Liver (tissue), 9 donors: ENCODE data around the gene TRAPPC6A. TPM values are rescaled to one million over a fixed set of nuclear protein-coding genes. Genes with fewer than 3 reads are reported as not detected.

Source experiments
- DNase-seq: peaks from one replicate; pipeline ENCODE4 v3.0.0-alpha.2; 2017; ENCODE audit warnings: low spot score
- H3K27ac ChIP-seq, 2 donors: one replicate each; pipeline ENCODE4 v1.7.0; 2013; ENCODE audit warnings: inconsistent platforms in 2 of 2, low read length in 2 of 2, control low read depth in 1 of 2, low read depth in 1 of 2, mild to moderate bottlenecking in 1 of 2
- H3K27me3 ChIP-seq, 4 donors: one replicate each; pipeline versions ENCODE4 v1.6.1 to v1.7.0; 2013; ENCODE audit warnings: low read length in 3 of 4, inconsistent platforms in 1 of 4, mild to moderate bottlenecking in 1 of 4, moderate library complexity in 1 of 4; ENCODE audit not compliant: control insufficient read depth in 4 of 4, insufficient read depth in 4 of 4
- H3K36me3 ChIP-seq, 4 donors: one replicate each; pipeline versions ENCODE4 v1.6.1 to v1.7.0; 2013; ENCODE audit warnings: low read length in 3 of 4, mild to moderate bottlenecking in 3 of 4, low read depth in 1 of 4, moderate library complexity in 1 of 4; ENCODE audit not compliant: control insufficient read depth in 4 of 4, insufficient read depth in 3 of 4
- H3K4me1 ChIP-seq, 4 donors: one replicate each; pipeline versions ENCODE4 v1.6.1 to v1.7.0; 2013; ENCODE audit warnings: low read length in 3 of 4, mild to moderate bottlenecking in 3 of 4, moderate library complexity in 1 of 4; ENCODE audit not compliant: control insufficient read depth in 4 of 4, insufficient read depth in 4 of 4
- H3K4me3 ChIP-seq, 3 donors: one replicate each; pipeline versions ENCODE4 v1.6.1 to v1.7.0; 2013; ENCODE audit warnings: low read length in 3 of 3, control low read depth in 1 of 3, low read depth in 1 of 3, mild to moderate bottlenecking in 1 of 3
- H3K9ac ChIP-seq, 2 donors: one replicate each; pipeline ENCODE4 v1.7.0; 2013; ENCODE audit warnings: low read length in 2 of 2, mild to moderate bottlenecking in 2 of 2, moderate library complexity in 2 of 2, control low read depth in 1 of 2, low read depth in 1 of 2
- H3K9me3 ChIP-seq, 4 donors: one replicate each; pipeline versions ENCODE4 v1.6.1 to v1.7.0; 2013; ENCODE audit warnings: low read length in 3 of 4; ENCODE audit not compliant: control insufficient read depth in 4 of 4
- EGR1 ChIP-seq, 2 donors: IDR thresholded peaks; 2 replicates each; pipeline ENCODE4 v1.6.1; 2016 to 2018; ENCODE audit warnings: antibody characterized with exemption in 2 of 2, low read depth in 2 of 2
- FOXA1 ChIP-seq: IDR thresholded peaks from 2 replicates; pipeline ENCODE4 v1.6.1; 2016; ENCODE audit warnings: antibody characterized with exemption
- FOXA2 ChIP-seq: IDR thresholded peaks from 2 replicates; pipeline ENCODE4 v1.6.1; 2016; ENCODE audit warnings: antibody characterized with exemption
- GABPA ChIP-seq, 2 donors: IDR thresholded peaks in 1 of 2; conservative IDR thresholded peaks in 1 of 2; 2 replicates each; pipeline ENCODE4 v1.6.1; 2016; ENCODE audit warnings: antibody characterized with exemption in 2 of 2, mild to moderate bottlenecking in 1 of 2, moderate library complexity in 1 of 2
- HNF4A ChIP-seq, 2 donors: conservative IDR thresholded peaks; 2 replicates each; pipeline ENCODE4 v1.6.1; 2016; ENCODE audit warnings: antibody characterized with exemption in 2 of 2, mild to moderate bottlenecking in 2 of 2
- HNF4G ChIP-seq: IDR thresholded peaks from 2 replicates; pipeline ENCODE4 v1.6.1; 2016; ENCODE audit warnings: antibody characterized with exemption
- JUND ChIP-seq, 2 donors: IDR thresholded peaks; 2 replicates each; pipeline ENCODE4 v1.6.1; 2016; ENCODE audit warnings: antibody characterized with exemption in 2 of 2
- NR2F2 ChIP-seq: IDR thresholded peaks from 2 replicates; pipeline ENCODE4 v1.6.1; 2016; ENCODE audit warnings: antibody characterized with exemption
- RAD21 ChIP-seq, 2 donors: IDR thresholded peaks; 2 replicates each; pipeline ENCODE4 v1.6.1; 2016; ENCODE audit warnings: antibody characterized with exemption in 2 of 2, mild to moderate bottlenecking in 2 of 2
- SP1 ChIP-seq: IDR thresholded peaks from 2 replicates; pipeline ENCODE4 v1.6.1; 2018; ENCODE audit warnings: antibody characterized with exemption, mild to moderate bottlenecking
- WGBS: extraction: QIAGEN DNeasy Blood & Tissue Kit; methylation state at CpG from one replicate; pipeline ENCODE4 v1.1.7; 2013; 5-methylcytosine and 5-hydroxymethylcytosine counted together
- polyA plus RNA-seq, 2 donors: library from polyadenylated mRNA; stranded (reverse) in 1 of 2; unstranded in 1 of 2; fragments of 200-250 nt in 1 of 2; fragments of >200 nt in 1 of 2; fragmentation: Nextera tagmentation in 1 of 2; extraction: Ambion mirVana in 1 of 2; gene quantifications; one replicate each; pipeline versions ENCODE4 v1.2.1 to v1.2.3, GENCODE V29; 2013 to 2015
- total RNA-seq, 2 donors: library from RNA; depleted of rRNA; stranded (reverse); fragments of >200 nt; gene quantifications; one replicate each; pipeline ENCODE4 v1.2.3, GENCODE V29; 2014
- TF ChIP-seq, protein P1 (sequence below): IDR thresholded peaks from 2 replicates; pipeline ENCODE4 v1.6.1; 2016; ENCODE audit warnings: antibody characterized with exemption
- TF ChIP-seq, protein P2 (sequence below): fragments of 150-350 bp; IDR thresholded peaks from 2 replicates; pipeline ENCODE4 v1.5.1; 2017; ENCODE audit warnings: improper control_type of control experiment, low read depth, low read length; ENCODE audit not compliant: missing input control
- TF ChIP-seq, protein P3 (sequence below): IDR thresholded peaks from 2 replicates; pipeline ENCODE4 v1.6.1; 2016; ENCODE audit warnings: antibody characterized with exemption
- donor health status: healthy.
- donor health status: healthy.
- donor health status: healthy.
- donor health status: healthy.
- donor health status: healthy.

The TRAPPC6A gene
- total and polyA plus RNA-seq, 4 donors = 14.8 to 52.2 (median 28.6) TPM

DNA sequence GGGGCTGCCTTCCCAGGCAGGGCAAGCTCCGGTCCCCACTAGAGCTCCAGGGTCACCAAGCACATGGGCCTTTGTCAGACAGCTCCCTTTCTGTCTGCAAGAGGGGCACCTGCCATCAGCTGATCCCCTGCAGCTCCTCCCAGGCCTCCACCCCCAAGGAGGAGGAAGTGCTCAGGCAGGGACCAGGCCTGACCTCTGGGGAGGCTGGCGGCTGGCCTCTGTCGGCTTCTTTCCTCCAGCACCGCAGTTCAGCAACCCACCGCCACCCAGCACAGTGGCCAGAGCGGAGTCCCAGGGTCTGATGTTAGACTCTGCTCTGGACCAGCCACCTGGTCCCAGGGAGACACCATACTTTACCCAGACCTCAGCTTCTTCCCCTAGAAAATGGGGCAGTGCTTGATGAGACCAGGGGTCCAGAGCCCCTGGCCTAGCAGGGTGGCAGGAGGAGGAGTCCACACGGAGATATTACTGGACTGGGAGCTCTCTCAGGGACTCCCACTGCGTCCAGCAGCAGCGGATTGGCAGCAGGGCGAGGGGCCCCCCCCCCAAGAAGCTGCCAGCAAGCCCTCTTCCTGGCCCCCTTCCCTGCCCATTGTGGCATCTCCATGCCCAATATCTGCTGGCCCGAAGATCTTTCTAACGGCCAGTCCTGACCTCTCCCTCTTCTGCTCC, 41.4 kb downstream of the TRAPPC6A start:
- Histone ChIP-seq H3K36me3 (no peaks in the 10 kb centered on the region), H3K27ac (no peak overlapping the region), H3K4me1 (no peaks in the 10 kb centered on the region), H3K27me3 (no peaks in the 10 kb centered on the region), H3K9ac (no peak overlapping the region), H3K4me3 (no peak overlapping the region), H3K9me3 (no peaks in the 10 kb centered on the region)
- TF ChIP-seq EGR1 (IDR thresholded peaks at IDR 0.05; ENCODE audit: low read depth in 2 of 2) (no peak), HNF4A (conservative IDR thresholded peaks at IDR 0.05) (no peak), JUND (IDR thresholded peaks at IDR 0.05) (no peak), NR2F2 (no peak), FOXA1 (no peak), SP1 (no peak), GABPA (IDR thresholded peaks at IDR 0.05 in 1 of 2, conservative IDR thresholded peaks at IDR 0.05 in 1 of 2) (no peak)
- TF ChIP-seq, protein P1, sequence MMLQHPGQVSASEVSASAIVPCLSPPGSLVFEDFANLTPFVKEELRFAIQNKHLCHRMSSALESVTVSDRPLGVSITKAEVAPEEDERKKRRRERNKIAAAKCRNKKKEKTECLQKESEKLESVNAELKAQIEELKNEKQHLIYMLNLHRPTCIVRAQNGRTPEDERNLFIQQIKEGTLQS = no peak
- DNase-seq = no peak
- 87% methylated on average over 12 of the region's 12 CpGs for WGBS

DNA sequence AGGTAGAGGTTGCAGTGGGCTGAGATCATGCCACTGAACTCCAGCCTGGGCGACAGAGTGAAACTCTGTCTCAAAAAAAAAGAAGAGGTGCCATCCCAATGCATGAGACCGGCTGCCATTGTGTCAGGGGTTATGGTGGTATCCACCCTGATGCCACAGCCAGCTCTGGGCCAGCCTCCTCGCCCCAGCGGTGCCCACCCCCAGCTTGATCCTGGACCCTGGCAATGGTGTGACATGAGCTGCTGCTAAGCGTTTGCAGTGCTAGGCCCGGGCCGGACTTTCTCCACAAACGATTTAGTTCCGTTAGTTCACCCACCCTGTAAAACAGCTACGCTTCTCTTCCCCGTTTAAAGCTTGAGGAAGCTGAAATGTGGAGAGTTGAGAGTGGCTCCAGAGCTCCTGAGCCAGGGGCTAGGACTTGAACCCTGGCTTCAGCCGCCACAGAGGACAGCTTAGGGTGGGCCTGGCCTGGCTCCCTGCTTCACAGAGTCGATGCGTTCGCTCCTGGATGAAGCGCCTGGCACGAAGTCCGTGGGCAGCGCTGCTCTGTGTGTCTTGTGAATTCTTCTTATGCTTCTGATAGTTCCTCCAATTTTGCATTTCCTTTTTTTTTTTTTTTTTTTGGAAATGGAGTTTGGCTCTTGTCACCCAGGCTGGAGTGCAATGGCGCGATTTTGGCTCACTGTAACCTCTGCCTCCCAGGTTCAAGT, 42.7 kb downstream of the TRAPPC6A start:
- no peak overlapping the region for H3K4me3 ChIP-seq
- no peak for TF ChIP-seq EGR1 (IDR thresholded peaks at IDR 0.05; ENCODE audit: low read depth in 2 of 2)
- TF ChIP-seq HNF4G = no peak
- no peak for TF ChIP-seq RAD21 (IDR thresholded peaks at IDR 0.05)
- TF ChIP-seq, protein P2, sequence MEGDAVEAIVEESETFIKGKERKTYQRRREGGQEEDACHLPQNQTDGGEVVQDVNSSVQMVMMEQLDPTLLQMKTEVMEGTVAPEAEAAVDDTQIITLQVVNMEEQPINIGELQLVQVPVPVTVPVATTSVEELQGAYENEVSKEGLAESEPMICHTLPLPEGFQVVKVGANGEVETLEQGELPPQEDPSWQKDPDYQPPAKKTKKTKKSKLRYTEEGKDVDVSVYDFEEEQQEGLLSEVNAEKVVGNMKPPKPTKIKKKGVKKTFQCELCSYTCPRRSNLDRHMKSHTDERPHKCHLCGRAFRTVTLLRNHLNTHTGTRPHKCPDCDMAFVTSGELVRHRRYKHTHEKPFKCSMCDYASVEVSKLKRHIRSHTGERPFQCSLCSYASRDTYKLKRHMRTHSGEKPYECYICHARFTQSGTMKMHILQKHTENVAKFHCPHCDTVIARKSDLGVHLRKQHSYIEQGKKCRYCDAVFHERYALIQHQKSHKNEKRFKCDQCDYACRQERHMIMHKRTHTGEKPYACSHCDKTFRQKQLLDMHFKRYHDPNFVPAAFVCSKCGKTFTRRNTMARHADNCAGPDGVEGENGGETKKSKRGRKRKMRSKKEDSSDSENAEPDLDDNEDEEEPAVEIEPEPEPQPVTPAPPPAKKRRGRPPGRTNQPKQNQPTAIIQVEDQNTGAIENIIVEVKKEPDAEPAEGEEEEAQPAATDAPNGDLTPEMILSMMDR = no peak
- TF ChIP-seq HNF4A (conservative IDR thresholded peaks at IDR 0.05) = no peak
- TF ChIP-seq, protein P3, sequence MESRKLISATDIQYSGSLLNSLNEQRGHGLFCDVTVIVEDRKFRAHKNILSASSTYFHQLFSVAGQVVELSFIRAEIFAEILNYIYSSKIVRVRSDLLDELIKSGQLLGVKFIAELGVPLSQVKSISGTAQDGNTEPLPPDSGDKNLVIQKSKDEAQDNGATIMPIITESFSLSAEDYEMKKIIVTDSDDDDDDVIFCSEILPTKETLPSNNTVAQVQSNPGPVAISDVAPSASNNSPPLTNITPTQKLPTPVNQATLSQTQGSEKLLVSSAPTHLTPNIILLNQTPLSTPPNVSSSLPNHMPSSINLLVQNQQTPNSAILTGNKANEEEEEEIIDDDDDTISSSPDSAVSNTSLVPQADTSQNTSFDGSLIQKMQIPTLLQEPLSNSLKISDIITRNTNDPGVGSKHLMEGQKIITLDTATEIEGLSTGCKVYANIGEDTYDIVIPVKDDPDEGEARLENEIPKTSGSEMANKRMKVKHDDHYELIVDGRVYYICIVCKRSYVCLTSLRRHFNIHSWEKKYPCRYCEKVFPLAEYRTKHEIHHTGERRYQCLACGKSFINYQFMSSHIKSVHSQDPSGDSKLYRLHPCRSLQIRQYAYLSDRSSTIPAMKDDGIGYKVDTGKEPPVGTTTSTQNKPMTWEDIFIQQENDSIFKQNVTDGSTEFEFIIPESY = no peak
- TF ChIP-seq FOXA1 = no peak
- TF ChIP-seq, protein P1 = no peak
- no peak for TF ChIP-seq NR2F2
- TF ChIP-seq JUND (IDR thresholded peaks at IDR 0.05) = no peak
- no peak for TF ChIP-seq FOXA2
- WGBS = 93% methylated on average over 21 of the region's 21 CpGs
- no peaks in the 10 kb centered on the region for H3K27me3 ChIP-seq
- H3K9ac ChIP-seq = no peak overlapping the region
- H3K27ac ChIP-seq = no peak overlapping the region
- no peaks in the 10 kb centered on the region for H3K4me1 ChIP-seq
- H3K9me3 ChIP-seq = no peaks in the 10 kb centered on the region
- DNase-seq = no peak
- no peaks in the 10 kb centered on the region for H3K36me3 ChIP-seq
